Body of pancreas (tissue), 4 donors: ENCODE data around the gene TBC1D23.
"Not testable (repeated sequence)": the region's sequence is repeated elsewhere in the genome, so short reads cannot be mapped to it uniquely, and the experiment has no call there.

ENCODE experiments used
- CTCF ChIP-seq, 7 experiments: fragments of 450-650 bp in 4 of 7; fragments of 200-600 bp in 3 of 7; sonication (generic) in 3 of 7; IDR thresholded peaks; one replicate each; pipeline ENCODE4 v1.5.1; 2016 to 2019; ENCODE audit warnings: antibody characterized with exemption in 7 of 7
- POLR2A ChIP-seq, 3 donors: fragments of 450-650 bp; IDR thresholded peaks; one replicate each; pipeline ENCODE4 v1.6.1; 2016; ENCODE audit warnings: antibody characterized with exemption in 3 of 3, mild to moderate bottlenecking in 2 of 3

- not testable (repeated sequence) for TF ChIP-seq CTCF, POLR2A (IDR thresholded peaks at IDR 0.05)
Observed at GRCh38 chr3:100336229-100336628, 75.4 kb downstream of the TBC1D23 start.
